HG03108 (cell line): ENCODE data around the gene RIC8B.

ENCODE experiments used
- ATAC-seq: cut with Tn5 transposase; IDR thresholded peaks from one replicate; pipeline ENCODE4 v1.9.1; 2021; ENCODE audit warnings: moderate library complexity; ENCODE audit not compliant: unreplicated experiment

Gene RIC8B

GRCh38 chr12:106866426-106867080 is 92.1 kb downstream of the RIC8B start:
- ATAC-seq: no peak

GRCh38 chr12:106867651-106868050 is 93.2 kb downstream of the RIC8B start:
- no peak for ATAC-seq

GRCh38 chr12:106868982-106869700 is 94.7 kb downstream of the RIC8B start:
- no peak for ATAC-seq

GRCh38 chr12:106870116-106870515 is 95.6 kb downstream of the RIC8B start:
- ATAC-seq: no peak

GRCh38 chr12:106871477-106871876 is 97.0 kb downstream of the RIC8B start:
- no peak for ATAC-seq

GRCh38 chr12:106873983-106874382 is 99.5 kb downstream of the RIC8B start:
- ATAC-seq: no peak

GRCh38 chr12:106878804-106879203 is 104.3 kb downstream of the RIC8B start:
- ATAC-seq: no peak

- no peak for ATAC-seq
Observed at GRCh38 chr12:106879612-106880011, 105.1 kb downstream of the RIC8B start.

GRCh38 chr12:106883426-106883825 is 108.9 kb downstream of the RIC8B start:
- no peak for ATAC-seq

- no peak for ATAC-seq
Observed at GRCh38 chr12:106885026-106885425, 110.5 kb downstream of the RIC8B start.

- no peak for ATAC-seq
Observed at GRCh38 chr12:106885541-106886249, 111.2 kb downstream of the RIC8B start.

- ATAC-seq: no peak
Observed at GRCh38 chr12:106886932-106887331, 112.5 kb downstream of the RIC8B start.

- ATAC-seq: no peak
Observed at GRCh38 chr12:106888348-106888970, 114.0 kb downstream of the RIC8B start.

GRCh38 chr12:106889326-106889725 is 114.8 kb downstream of the RIC8B start:
- ATAC-seq: no peak

GRCh38 chr12:106889950-106890626 is 115.6 kb downstream of the RIC8B start:
- no peak for ATAC-seq

GRCh38 chr12:106892075-106892474 is 117.6 kb downstream of the RIC8B start:
- no peak for ATAC-seq

GRCh38 chr12:106893451-106893850 is 119.0 kb downstream of the RIC8B start:
- ATAC-seq: no peak

- no peak for ATAC-seq
Observed at GRCh38 chr12:106894774-106895173, 120.3 kb downstream of the RIC8B start.

- no peak for ATAC-seq
Observed at GRCh38 chr12:106896603-106897002, 122.1 kb downstream of the RIC8B start.

GRCh38 chr12:106897082-106897481 is 122.6 kb downstream of the RIC8B start:
- ATAC-seq: no peak
